ENCODE data around the gene CNTNAP2. TPM values are rescaled to one million over a fixed set of nuclear protein-coding genes. Genes with fewer than 3 reads are reported as not detected.

The CNTNAP2 gene
- total RNA-seq, 1 experiment from 2014 or later: not detected

GRCh38 chr7:147245274-147245673 is 1128.7 kb downstream of the CNTNAP2 start:
- no peaks in the 10 kb centered on the region for H3K9me3 ChIP-seq
- no peaks in the 10 kb centered on the region for H3K27me3 ChIP-seq
- H3K4me3 ChIP-seq: no peak overlapping the region
- H3K36me3 ChIP-seq: no peaks in the 10 kb centered on the region
- DNase-seq: peak; percentile 8

- no peak for DNase-seq
- Histone ChIP-seq H3K4me3 (no peak overlapping the region), H3K9me3 (no peaks in the 10 kb centered on the region), H3K36me3 (no peaks in the 10 kb centered on the region), H3K27me3 (no peaks in the 10 kb centered on the region)
Measured at GRCh38 chr7:147249956-147250355, 1133.4 kb downstream of the CNTNAP2 start.

- Histone ChIP-seq H3K27me3 (no peaks in the 10 kb centered on the region), H3K36me3 (no peaks in the 10 kb centered on the region), H3K9me3 (no peaks in the 10 kb centered on the region), H3K4me3 (no peak overlapping the region)
- no peak for DNase-seq
Measured at GRCh38 chr7:147251751-147252325, 1135.2 kb downstream of the CNTNAP2 start.

- H3K36me3 ChIP-seq: no peaks in the 10 kb centered on the region
- DNase-seq: no peak
- no peaks in the 10 kb centered on the region for H3K27me3 ChIP-seq
- H3K4me3 ChIP-seq: no peak overlapping the region
- H3K9me3 ChIP-seq: no peaks in the 10 kb centered on the region
Measured at GRCh38 chr7:147261693-147262092, 1145.1 kb downstream of the CNTNAP2 start.

GRCh38 chr7:147265528-147265927 is 1148.9 kb downstream of the CNTNAP2 start:
- Histone ChIP-seq H3K27me3 (no peaks in the 10 kb centered on the region), H3K36me3 (no peaks in the 10 kb centered on the region), H3K4me3 (no peak overlapping the region), H3K9me3 (no peaks in the 10 kb centered on the region)
- DNase-seq: no peak

- DNase-seq: no peak
Measured at GRCh38 chr7:147276106-147276505, 1159.5 kb downstream of the CNTNAP2 start.

GRCh38 chr7:147276783-147277370 is 1160.3 kb downstream of the CNTNAP2 start:
- peaks cover 5% of the 10 kb centered on the region; the same call in 1 of the 2 replicates for H3K9me3 ChIP-seq
- no peak for DNase-seq
- H3K27me3 ChIP-seq: no peaks in the 10 kb centered on the region
- no peak overlapping the region for H3K4me3 ChIP-seq
- H3K36me3 ChIP-seq: no peaks in the 10 kb centered on the region

More at GRCh38 chr7:147276106-147276505, 1159.5 kb downstream of the CNTNAP2 start:
- no peaks in the 10 kb centered on the region for H3K36me3 ChIP-seq
- peaks cover 5% of the 10 kb centered on the region; the same call in 1 of the 2 replicates for H3K9me3 ChIP-seq
- H3K27me3 ChIP-seq: no peaks in the 10 kb centered on the region
- no peak overlapping the region for H3K4me3 ChIP-seq

GRCh38 chr7:147279514-147279913 is 1162.9 kb downstream of the CNTNAP2 start:
- Histone ChIP-seq H3K9me3 (peaks cover 2% of the 10 kb centered on the region; the same call in 1 of the 2 replicates), H3K27me3 (no peaks in the 10 kb centered on the region), H3K36me3 (no peaks in the 10 kb centered on the region), H3K4me3 (no peak overlapping the region)
- no peak for DNase-seq

GRCh38 chr7:147279964-147280374 is 1163.4 kb downstream of the CNTNAP2 start:
- no peak for DNase-seq
- no peaks in the 10 kb centered on the region for H3K9me3 ChIP-seq
- H3K4me3 ChIP-seq: no peak overlapping the region
- no peaks in the 10 kb centered on the region for H3K36me3 ChIP-seq
- H3K27me3 ChIP-seq: no peaks in the 10 kb centered on the region

GRCh38 chr7:147282204-147282603 is 1165.6 kb downstream of the CNTNAP2 start:
- no peaks in the 10 kb centered on the region for H3K9me3 ChIP-seq
- no peaks in the 10 kb centered on the region for H3K36me3 ChIP-seq
- no peaks in the 10 kb centered on the region for H3K27me3 ChIP-seq
- H3K4me3 ChIP-seq: no peak overlapping the region
- no peak for DNase-seq

- H3K27me3 ChIP-seq: no peaks in the 10 kb centered on the region
- H3K4me3 ChIP-seq: no peak overlapping the region
- DNase-seq: no peak
- H3K9me3 ChIP-seq: no peaks in the 10 kb centered on the region
- no peaks in the 10 kb centered on the region for H3K36me3 ChIP-seq
Measured at GRCh38 chr7:147296201-147296600, 1179.6 kb downstream of the CNTNAP2 start.

GRCh38 chr7:147296986-147297385 is 1180.4 kb downstream of the CNTNAP2 start:
- Histone ChIP-seq H3K4me3 (no peak overlapping the region), H3K9me3 (no peaks in the 10 kb centered on the region), H3K36me3 (no peaks in the 10 kb centered on the region), H3K27me3 (no peaks in the 10 kb centered on the region)
- peak; percentile 1 for DNase-seq

GRCh38 chr7:147298611-147299043 is 1182.0 kb downstream of the CNTNAP2 start:
- H3K9me3 ChIP-seq: no peaks in the 10 kb centered on the region
- no peaks in the 10 kb centered on the region for H3K27me3 ChIP-seq
- no peaks in the 10 kb centered on the region for H3K36me3 ChIP-seq
- no peak overlapping the region for H3K4me3 ChIP-seq
- DNase-seq: peak; percentile 55

GRCh38 chr7:147300293-147300692 is 1183.7 kb downstream of the CNTNAP2 start:
- no peaks in the 10 kb centered on the region for H3K27me3 ChIP-seq
- H3K4me3 ChIP-seq: no peak overlapping the region
- no peak for DNase-seq
- H3K36me3 ChIP-seq: no peaks in the 10 kb centered on the region
- H3K9me3 ChIP-seq: no peaks in the 10 kb centered on the region

GRCh38 chr7:147304376-147304775 is 1187.8 kb downstream of the CNTNAP2 start:
- H3K27me3 ChIP-seq: no peaks in the 10 kb centered on the region
- H3K9me3 ChIP-seq: no peaks in the 10 kb centered on the region
- H3K36me3 ChIP-seq: no peaks in the 10 kb centered on the region
- no peak for DNase-seq
- H3K4me3 ChIP-seq: no peak overlapping the region

- no peaks in the 10 kb centered on the region for H3K36me3 ChIP-seq
- H3K9me3 ChIP-seq: no peaks in the 10 kb centered on the region
- DNase-seq: no peak
- no peak overlapping the region for H3K4me3 ChIP-seq
- H3K27me3 ChIP-seq: no peaks in the 10 kb centered on the region
Measured at GRCh38 chr7:147305827-147306226, 1189.2 kb downstream of the CNTNAP2 start.

- H3K36me3 ChIP-seq: no peaks in the 10 kb centered on the region
- DNase-seq: no peak
- H3K9me3 ChIP-seq: no peaks in the 10 kb centered on the region
- H3K4me3 ChIP-seq: no peak overlapping the region
- no peaks in the 10 kb centered on the region for H3K27me3 ChIP-seq
Measured at GRCh38 chr7:147308539-147308938, 1191.9 kb downstream of the CNTNAP2 start.

- DNase-seq: no peak
Measured at GRCh38 chr7:147311336-147311735, 1194.7 kb downstream of the CNTNAP2 start.

More at GRCh38 chr7:147311336-147311735, 1194.7 kb downstream of the CNTNAP2 start:
- Histone ChIP-seq H3K27me3 (no peaks in the 10 kb centered on the region), H3K4me3 (no peak overlapping the region), H3K9me3 (no peaks in the 10 kb centered on the region), H3K36me3 (no peaks in the 10 kb centered on the region)

Data from MG63 (cell line).